RPMI7951 (cell line): ENCODE data around the gene LMOD3. TPM values are rescaled to one million over a fixed set of nuclear protein-coding genes. Genes with fewer than 3 reads are reported as not detected.

ENCODE experiments used
- DNase-seq: peaks from one replicate; pipeline ENCODE4 v3.0.0-alpha.2; 2012; ENCODE audit warnings: low read depth
- total RNA-seq: library from RNA; depleted of rRNA; stranded (reverse); fragments of >200 nt; shearing (Covaris generic); gene quantifications from 2 replicates; pipeline ENCODE4 v1.2.3, GENCODE V29; 2014; rRNA removed

LMOD3 gene
- total RNA-seq: not detected in 2 replicates

DNA sequence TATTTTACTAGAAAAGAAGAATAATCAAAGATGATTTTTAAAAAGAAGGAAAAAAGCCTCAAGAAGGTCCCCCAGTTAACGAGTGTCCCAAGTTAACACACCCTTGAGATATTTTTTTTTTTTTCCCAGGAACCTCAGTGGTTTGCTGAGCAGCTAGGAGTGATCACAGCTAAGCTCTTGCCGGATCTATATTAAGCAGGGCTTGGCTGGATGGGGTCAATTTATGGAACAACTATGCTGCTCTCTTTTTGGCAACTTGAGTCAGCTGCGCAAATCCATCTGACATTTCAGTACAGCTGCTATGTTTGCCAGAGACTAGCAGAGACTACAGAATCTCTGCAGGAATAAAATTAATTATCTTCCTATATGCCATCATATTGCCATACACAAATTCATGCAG is at the start of gene LMOD3:
TSS of gene LMOD3 (minus strand) at position 193 of the 400 bp plus-strand sequence. CDS start 209 bp downstream, outside the sequence.
- DNase-seq: no peak

DNA sequence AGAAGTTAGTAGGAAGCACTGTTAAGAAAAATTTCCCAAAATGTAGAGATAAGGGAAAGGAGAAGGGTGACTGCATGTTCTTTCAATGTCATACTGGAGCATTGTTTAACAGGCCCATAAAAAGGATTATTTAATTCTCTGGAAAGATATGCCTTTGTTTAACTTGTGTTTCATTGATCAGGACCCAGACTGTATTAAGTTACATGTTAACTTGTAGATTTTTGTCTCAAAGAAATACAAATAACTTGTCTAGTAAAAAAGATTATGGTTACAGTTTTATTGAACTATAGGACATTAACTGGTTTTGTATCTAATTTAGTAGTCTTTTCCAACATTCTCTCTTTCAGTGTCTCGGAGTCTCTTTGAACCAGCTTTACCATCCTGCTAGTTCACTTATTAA is 49.7 kb upstream of the LMOD3 start:
- no peak for DNase-seq

DNA sequence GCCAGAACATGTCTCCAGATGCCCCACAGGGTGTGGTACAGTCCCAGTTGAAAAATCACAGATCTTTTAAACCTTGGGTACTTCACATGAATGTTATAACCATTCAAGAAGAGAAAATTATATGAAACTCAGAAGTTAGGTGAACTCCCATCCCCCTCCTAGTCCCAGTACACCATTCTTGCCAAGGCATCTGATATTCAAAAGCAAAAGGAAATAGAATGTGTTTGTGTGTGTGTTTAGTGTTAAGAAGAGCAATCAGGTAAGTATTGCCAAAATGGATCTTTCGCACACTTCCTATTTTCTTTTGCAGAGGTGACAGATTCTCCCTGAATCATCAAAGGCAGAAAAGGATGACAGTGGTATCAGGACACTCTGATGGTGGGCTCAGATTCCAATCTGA is 44.1 kb upstream of the LMOD3 start:
- DNase-seq: no peak

DNA sequence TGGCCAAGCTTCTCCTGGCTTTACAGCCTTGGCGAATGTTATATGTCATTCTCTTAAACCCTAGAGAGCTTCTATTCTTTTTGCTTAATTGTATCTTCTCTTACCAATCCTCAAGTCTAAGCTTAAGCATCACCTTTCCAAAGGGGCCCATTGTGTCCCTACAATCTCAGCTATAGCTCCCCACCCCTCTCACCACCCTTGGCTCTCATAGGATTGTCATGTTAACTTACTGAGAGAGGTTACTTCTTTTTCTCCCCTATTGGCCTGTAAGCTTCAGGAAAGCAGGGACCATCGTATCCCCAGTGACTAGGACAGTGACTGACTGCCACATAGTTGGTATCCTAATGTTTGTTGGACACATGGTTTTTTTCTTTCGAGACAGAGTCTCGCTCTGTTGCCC is 43.3 kb upstream of the LMOD3 start:
- DNase-seq: no peak

DNA sequence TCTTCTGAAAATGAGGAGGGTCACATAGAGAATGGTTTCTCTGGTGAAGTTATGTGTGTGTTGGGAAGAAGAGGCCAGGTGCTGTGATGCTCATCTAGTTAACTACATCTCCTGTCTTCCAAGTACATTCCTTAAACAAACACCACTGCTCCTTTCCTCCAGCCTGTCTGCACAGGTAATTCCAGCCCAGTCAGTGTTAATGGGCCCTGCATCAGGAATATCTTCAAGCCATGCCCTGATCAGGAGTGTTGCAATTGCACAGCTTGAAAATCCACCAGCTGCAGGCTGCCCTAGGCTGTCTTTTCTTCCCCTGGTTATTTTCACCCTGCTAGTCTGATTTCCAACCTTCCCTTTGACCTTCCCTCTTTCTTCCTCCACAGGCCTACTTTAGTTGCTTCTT is 41.9 kb upstream of the LMOD3 start:
- DNase-seq: no peak

DNA sequence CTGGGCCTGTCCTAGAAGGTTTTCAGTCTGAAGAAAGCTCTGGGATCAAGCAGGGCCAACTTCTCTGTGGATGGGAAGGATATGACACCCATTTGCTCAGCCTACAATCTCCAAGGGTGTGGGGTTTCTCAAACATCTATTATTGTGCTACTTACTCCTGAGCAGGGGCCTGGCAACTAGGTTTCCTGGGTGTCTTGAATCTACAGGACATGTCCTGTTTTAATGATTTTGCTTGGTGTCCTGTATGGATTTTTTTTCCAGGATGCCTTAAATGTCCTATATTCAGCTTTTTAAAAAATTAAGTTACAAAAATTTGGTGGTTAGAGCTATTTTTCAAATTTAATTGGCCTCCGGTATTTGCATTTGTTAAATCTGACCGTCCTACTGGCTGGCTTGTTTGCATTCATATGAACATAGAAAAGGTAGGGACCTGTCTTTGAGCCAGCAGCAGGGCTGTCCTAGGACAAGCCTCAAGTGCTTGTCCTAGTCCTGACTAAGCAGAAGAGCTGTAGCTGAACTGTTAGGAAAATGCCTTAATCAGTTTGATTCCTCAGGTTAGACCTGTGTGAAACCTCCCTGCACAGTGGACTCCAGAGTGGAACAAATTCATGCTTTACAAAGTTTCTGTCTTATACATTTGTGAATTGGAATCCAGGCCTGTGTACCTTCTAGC is 40.0 kb upstream of the LMOD3 start:
- no peak for DNase-seq

DNA sequence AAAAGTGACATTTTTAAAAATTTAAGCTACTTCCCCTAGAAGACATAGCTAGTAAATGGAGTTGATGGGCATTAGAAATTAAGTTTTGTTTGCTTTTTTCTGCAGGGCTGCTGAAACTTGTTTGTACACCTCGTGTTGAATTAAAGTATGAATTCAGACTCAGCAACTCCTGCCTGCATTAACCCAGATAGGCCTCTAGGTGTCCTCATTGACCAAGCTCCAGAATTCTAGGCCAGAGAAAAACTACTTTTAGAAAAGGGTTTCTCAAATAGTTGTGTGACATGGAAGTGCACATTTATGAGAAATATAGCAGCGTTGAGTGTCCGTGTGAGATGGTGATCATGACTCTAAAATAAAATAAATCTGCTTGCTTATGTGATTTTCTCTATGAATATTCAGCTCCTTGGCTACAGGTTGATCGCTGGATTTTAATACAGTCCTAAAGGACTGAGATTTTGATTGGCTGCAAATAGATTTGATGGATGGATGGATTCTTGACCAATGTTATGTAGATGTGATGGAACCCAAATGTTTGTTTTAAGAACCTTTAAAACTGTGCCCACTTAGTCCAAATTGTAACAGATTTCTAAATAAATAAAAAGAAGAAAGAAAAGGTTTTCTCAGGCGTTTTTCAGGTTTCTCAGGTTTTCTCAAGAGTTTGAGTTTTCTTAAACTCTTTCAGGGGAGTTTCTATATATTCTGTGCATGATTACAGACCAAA is 39.4 kb upstream of the LMOD3 start:
- peak; percentile 50 for DNase-seq

DNA sequence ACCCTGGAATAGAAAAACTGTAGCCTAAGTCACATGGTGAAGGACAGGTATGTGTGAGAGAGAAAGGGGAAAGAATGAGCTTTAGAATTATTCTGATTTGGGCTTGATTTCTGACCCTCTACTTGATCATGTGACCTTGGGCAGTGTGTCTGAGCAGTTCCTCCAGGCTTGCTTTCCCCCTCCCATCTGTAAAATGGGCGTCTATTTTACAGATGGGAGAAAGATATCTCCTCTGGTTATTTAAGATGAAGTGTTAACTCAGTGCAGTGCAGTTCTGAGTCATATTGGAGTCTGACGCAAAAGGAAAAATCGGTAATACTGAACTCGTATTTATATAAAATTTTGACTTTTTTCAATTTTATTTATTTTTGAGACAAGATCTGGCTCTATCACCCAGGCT is 38.1 kb upstream of the LMOD3 start:
- DNase-seq: no peak

DNA sequence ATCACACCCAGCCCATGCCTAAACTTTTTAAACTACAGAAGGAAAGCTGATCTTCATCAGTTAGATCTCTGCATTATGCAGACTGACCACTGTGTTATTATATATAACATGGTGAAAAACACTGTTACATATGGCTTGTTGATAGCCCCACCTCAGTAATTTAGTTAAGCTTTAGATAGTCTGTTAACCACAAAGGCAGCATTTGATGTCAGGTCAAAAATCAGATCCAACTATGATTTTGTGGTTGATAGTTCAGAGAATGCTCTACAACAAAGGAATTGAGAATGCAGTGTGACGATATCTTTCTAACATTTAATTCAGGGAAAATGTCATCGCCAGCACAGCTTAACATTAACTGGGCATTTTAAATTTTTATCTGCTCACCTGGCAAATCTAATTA is 37.7 kb upstream of the LMOD3 start:
- no peak for DNase-seq

DNA sequence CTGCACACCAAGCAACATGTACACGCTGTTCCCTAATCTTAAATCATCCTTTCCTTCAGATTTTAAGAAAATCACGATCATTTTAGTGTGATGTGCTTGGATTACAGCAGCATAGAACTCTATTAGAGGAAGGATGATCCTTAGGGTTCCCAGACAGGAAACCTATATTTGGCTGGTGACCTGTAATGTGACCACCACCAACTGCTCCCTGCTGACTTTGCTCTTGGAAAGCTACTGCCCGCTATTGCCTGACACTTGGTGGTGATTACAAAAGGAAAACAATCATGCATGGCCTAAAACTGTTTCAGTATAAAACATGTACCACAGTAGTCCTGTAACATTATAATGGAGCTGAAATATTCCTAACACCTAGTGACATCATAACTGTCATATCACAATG is 27.2 kb upstream of the LMOD3 start:
- no peak for DNase-seq

DNA sequence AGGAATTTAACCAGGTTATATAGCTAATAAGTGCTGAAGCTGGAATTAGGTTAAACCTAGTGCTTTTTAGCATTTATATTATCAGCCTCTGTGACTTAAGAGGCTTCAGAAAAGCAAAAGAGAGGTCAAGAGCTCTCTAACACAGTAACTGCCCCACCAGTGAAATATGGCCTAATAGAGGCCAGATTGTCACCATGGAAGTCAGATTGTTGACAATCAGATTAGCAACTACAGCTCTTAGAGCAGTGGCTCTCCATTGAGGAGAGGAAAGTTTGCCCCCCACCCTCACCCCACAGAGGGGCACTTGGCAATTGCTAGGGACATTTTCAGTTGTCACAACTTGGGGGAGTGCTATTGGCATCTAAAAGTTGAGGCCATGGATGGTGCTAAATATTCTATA is 23.3 kb upstream of the LMOD3 start:
- DNase-seq: no peak

DNA sequence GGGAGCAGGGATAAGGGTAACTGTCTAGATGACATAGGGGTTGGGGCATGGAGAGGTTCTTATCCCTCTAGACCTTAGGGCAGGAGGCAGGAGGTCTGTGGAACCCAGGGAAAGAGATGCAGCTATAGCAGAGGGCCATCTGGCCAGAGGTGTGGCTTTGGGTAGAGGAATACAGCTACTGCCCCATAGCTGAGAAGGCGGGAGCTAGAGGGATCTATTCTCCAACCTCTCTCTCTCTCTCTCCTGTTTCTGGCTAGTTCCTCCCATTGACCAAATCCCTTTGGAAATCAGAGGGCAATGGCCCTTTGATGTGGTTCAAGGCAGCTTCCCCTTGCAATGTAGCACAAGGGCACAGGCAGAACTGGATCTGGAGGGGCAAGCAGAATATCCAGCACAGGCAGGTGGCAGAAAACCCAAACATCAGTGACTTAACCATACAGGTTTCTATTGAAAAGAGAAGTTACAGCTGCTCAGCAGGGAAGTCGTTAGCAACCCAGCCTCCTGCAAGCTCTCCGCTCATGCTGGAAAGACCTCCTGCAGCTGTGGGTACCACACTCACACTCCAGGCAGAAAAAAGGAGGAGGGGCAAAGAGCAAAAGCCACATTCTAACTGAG is 22.3 kb upstream of the LMOD3 start:
- DNase-seq: peak; percentile 2

DNA sequence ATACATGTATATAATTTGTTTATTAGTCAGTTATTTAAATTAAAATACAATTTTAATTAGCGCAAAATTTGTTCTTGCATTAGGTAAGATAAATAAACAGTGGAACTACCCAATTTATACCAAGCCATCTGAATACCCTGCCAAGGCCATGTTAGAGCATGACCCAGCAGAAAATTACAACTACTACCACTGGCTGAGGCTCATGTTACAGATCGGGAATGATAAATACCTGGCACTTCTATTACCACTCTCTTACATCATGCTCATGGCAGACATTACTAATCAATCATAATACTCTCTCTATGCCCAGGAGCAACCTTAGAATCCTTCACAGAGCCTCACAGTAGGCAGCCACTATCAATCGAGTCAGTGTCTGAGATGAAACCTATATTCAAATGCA is 21.2 kb upstream of the LMOD3 start:
- DNase-seq: peak; percentile 16

DNA sequence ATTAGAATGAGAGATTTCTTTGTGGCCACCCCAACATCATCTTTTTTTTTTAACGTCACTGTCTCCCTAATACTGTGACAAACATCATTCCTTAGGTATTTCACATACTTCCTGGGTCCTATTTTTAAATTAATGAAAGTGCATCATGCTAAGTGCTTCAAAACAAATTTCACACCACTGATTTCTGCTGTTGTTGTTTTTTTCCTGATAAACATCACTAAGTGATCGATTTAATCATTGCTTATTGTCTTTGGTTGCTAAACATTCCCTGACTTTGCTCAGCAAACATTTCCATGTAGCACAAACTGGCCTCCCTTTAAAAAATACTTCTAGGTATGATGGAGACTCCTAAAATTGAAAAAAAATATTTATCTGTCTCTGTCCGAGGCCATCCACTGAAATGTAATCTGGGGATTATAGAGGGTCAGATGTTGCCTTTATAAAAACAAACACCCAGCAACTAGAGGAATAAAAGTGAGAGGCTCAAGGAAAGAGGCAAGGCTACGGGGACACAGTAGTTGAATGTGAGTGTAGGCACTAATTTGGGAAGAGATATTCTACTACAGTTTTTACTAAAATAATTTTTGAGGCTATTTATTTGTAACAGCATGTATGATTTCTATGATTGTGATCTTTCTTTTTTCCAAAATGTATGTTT is 20.5 kb upstream of the LMOD3 start:
- no peak for DNase-seq

DNA sequence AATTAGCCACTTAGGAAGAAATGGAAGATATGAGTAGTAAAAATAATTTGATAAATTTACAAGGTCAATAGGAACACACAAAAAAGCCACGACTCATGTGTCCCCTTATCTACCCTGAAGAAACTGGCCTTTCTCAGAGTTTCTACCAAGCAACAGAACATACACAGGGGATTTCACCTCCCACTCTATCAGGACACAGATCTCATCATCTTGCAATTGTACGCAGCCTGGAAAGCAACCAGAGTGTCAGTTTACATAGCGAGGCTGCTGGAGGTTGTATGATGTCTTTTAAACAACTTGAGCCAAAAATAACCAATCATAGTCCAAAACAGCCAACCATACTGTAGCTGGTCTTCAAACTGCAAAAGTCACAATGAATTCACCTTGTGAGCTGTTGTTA is 19.7 kb upstream of the LMOD3 start:
- peak; percentile 4 for DNase-seq

DNA sequence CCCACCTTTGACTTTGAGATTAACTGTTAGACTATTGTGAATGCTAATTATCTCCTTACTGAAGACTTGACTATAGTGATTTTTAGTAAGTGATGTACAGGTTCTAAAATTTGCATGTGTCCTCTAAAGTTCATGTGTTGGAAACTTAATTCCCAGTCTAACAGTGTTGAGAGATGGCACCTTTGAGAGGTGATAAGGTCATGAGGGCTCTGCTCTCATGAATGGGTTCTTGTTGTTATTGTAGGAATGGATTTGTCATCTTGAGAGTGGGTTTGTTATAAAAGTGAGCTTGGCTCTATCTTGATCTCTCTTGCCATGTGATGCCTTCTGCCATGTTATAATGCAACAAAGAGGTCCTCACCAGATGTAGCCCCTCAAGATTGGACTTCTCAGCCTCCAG is 18.9 kb upstream of the LMOD3 start:
- DNase-seq: no peak

DNA sequence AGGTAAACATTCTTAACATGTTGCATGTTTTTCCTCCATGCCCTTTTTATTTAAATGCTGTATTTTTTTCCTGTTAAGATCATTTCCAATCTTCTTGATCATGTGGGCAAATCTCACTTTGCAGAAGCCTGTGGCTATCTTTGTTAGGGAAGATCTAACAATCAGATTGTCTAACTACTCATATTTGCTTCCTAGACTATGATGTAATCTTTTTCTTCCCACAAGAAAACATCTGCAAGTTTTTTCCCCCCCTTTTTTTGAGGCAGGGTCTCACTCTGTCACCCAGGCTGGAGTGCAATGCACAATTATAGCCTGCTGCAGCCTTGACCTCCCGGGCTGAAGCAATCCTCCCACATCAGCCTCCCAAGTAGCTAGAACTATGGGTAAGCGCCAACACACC is 15.0 kb upstream of the LMOD3 start:
- DNase-seq: no peak

DNA sequence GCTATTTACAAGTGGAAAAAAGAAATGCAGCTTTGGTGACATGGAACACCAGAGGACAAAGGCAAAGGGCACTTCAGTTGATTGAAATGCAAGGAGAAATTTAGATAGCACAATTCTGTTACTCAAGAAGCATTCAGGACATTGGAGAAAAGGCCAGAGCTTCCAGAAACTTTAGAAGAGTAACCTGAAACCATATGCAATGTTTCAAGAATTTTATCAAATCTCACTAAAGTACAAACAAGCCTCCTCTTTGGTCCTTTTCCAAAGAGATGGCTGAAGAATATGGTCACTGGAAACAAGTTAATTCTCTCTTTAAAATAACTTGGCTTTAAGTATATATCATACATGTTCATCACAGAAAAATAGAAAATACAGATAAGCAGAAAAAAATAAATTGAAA is 14.6 kb upstream of the LMOD3 start:
- no peak for DNase-seq

DNA sequence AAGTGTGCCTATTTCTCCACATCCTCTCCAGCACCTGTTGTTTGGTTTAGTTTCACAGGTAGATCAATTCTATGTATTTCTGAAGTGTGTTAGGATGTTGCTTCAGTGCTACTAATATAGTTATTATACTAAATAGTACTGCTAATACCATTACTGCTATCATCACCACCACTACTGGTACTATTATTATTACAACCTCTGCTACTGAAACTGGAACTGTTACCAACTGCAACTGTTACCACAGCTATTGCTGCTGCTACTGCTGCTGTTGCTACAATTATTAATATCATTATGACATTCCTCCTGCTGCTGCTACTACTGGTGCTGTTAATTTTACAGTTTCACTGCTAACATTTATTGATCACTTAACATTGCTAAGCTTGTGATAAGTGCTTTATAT is 8.3 kb upstream of the LMOD3 start:
- DNase-seq: no peak

DNA sequence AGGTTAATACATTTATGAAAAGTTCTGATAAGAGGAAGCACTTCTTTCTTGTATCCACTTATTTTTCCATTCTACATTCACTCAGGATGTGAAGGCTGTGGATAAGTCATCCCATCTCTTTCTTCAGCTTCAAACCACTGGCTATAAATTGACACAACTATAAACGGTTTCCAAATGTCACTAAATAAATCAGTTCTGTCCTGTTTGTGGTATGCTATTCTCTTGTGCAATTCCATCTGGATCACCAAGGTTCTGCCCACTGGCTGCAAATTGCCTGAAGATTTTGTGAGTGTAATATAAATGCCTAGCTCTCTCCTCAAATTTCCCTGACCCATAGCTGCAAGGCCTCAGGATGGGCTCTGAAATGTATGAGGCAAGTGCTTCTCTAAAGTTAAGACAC is 7.1 kb upstream of the LMOD3 start:
- peak; percentile 7 for DNase-seq

DNA sequence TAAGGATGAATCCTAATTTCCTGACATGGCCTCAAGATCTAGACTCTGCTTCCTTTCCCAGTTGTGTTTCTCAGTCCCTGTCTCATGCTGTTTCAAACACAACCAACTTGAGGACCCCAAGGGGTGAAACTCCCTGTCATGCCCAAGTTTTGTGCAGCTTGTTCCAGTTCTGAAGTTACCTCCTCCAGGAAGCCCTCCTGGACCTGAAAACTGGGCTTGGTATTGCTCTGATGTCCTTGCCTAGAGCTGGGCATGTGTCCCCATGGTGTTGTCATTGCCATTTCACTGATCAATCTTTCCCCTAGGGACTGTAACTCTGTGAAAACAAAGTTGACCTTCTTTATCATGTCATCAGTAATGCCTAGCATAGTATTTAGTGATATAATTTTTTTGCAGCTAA is 6.1 kb upstream of the LMOD3 start:
- DNase-seq: no peak

DNA sequence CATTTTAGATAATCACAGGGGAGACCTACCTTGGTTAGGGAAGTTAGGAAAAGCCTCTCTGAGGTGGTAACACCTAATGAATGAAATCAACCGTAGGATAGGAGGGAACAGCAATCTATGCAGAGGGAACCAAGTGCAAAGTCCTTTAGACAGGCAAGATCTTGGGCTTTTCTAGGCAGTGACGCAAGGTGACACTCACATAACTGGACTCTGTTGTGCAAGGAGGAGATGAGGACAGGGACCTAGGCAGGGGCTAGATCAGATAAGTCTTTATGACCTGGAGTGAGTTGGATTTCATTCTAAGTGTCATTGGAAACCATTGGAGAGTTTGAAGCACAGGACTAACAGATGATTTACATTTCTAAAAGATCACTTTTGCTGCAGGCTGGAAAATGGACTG is 4.6 kb upstream of the LMOD3 start:
- no peak for DNase-seq

DNA sequence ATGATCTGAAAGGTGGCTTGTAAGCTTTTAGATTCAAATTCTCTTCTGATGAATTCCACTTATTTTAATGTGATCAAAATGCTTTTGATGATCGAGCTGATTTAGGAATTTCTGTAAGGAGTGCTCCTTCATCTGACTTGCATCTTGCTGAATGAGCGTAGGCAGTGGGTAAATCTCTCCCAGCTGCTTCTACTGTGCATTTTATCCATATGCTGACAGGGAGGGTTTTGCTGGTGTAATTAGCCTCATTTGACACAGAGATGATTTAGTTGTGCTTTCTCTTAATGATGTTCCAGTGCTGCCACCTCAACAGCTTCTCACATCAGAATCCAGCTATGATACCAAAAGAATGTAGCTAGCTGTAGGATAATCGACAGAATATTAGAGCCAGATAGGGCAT is 3.8 kb upstream of the LMOD3 start:
- DNase-seq: no peak
